GM19397 (cell line): ENCODE data around the gene CCDC192.
"Not testable (repeated sequence)": the region's sequence is repeated elsewhere in the genome, so short reads cannot be mapped to it uniquely, and the experiment has no call there.

Source experiments
- ATAC-seq: cut with Tn5 transposase; IDR thresholded peaks from one replicate; pipeline ENCODE4 v1.9.1; 2021; ENCODE audit warnings: mild to moderate bottlenecking, moderate library complexity; ENCODE audit not compliant: unreplicated experiment

CCDC192 gene

DNA sequence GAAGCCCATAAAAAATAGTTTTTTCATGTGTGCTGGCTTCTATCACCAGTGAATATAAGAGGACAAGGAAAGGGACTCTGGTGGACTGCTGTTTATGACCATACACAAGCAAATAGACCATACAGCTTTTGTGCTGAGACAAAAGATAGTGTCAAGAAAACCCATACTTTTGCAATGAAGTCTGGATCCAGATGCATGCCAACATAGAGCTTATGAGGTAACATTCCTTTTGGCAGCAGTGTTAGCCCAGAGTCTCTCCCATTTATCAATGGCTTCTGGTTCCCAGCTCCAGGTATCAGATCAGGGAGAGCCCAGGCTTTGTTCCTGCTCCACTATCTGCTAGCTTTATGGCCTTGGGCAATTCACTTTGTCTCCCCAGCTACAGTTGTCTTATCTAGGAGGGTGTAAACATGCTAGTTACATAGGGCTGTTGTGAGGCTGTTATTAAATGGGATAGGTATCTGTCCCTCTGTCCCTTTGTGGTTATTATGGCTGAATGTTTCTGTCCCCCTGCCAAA, 55.6 kb downstream of the CCDC192 start:
- no peak for ATAC-seq

DNA sequence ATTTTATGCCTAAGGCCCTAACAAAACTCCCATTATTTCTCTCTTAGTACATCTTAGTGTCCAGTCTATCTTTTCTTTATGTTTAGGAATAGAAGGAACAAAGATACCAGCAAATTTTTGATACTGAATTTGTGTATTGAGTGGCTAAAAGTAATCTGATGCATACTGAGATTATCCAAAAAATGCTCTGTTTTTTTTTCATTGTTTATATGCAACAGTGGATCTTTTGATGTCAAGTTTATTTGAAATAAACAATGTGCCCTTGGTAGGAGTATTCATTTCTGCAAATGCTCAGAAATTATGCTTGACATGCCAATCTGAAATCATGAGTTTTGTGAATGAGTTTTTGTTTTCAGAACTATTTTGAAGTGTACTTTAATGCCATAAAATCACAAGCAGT, 58.7 kb downstream of the CCDC192 start:
- ATAC-seq: no peak

GRCh38 chr5:127762412-127762811, 59.2 kb downstream of the CCDC192 start:
- no peak for ATAC-seq

GRCh38 chr5:127766676-127767335, 63.6 kb downstream of the CCDC192 start:
- no peak for ATAC-seq

DNA sequence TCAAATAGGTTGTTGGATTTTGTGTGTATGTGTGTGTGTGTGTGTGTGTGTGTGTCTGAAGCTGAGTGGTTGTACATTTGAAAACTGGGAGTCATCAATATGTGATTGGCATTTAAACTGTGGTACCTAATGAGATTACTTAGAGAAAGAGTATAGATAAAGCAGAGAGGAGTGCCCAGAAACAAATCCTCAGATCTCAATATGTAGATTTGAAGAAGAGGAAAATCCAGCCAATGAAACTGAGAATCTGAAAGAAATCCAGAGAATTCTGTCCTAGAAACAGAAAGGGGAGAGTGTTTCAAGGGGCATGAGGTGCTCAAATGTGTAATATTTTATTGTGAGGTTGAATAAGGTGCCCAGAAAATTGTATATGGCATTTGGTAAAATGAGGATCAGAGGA, 66.2 kb downstream of the CCDC192 start:
- no peak for ATAC-seq

GRCh38 chr5:127770272-127770671, 67.1 kb downstream of the CCDC192 start:
- no peak for ATAC-seq

GRCh38 chr5:127772531-127772930, 69.3 kb downstream of the CCDC192 start:
- ATAC-seq: no peak

GRCh38 chr5:127774221-127774620, 71.0 kb downstream of the CCDC192 start:
- no peak for ATAC-seq

GRCh38 chr5:127776477-127776876, 73.3 kb downstream of the CCDC192 start:
- no peak for ATAC-seq

- ATAC-seq: no peak
These were observed 74.8 kb downstream of the CCDC192 start for GRCh38 chr5:127777957-127778356.

DNA sequence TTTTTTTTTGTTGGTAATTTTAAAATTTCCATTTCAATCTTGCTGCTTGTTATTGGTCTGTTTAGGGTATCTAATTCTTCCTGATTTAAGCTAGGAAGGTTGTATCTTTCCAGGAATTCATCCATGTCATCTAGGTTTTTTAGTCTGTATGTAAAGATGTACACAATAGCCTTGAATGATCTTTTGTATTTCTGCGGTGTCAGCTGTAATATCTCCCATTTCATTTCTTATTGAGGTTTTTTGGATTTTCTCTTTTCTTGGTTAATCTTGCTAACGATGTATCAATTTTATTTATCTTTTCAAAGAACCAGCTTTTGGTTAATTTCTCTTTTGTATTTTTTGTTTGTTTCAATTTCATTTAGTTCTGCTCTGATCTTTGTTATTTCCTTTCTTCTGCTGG, 79.3 kb downstream of the CCDC192 start:
- ATAC-seq: not testable (repeated sequence)

DNA sequence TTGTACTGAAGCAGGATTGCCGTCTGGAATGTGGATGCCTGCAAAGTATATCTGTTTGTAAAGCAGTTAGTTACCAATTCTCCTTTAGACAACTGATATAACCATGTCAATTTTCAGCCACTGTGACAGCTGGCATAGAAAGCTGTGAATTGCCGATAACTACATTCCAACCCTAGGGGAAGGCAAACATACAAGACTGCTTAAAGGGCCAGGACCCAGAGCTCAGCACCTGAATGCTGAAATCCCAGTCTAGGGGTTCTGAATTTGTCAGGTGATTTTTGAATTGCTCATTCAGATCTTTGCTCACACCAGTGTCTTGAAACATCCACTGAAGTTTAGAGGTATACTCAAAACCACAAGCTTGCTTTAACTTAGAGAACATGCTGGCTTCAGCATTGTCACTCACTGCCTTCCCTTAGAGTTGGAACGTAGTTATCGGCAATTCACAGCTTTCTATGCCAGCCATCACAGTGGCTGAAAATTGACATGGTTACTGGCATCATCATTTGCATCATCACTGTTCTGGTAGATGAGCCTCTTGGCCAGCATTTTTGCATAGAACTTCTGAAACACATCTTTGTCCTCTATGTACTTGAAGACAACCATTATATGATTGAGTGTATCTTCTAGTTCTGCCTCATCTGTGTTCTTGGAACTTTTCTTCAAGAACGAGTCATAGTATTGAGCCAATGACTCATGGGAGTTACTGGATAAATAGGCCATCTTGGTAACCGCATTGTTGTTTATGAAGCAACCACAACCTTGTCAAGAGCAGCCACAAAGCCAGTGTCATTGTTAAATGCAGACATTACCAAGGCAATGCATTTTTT, 82.1 kb downstream of the CCDC192 start:
- ATAC-seq: peak; percentile 92

- ATAC-seq: no peak
These were observed 88.2 kb downstream of the CCDC192 start for GRCh38 chr5:127791439-127791838.

DNA sequence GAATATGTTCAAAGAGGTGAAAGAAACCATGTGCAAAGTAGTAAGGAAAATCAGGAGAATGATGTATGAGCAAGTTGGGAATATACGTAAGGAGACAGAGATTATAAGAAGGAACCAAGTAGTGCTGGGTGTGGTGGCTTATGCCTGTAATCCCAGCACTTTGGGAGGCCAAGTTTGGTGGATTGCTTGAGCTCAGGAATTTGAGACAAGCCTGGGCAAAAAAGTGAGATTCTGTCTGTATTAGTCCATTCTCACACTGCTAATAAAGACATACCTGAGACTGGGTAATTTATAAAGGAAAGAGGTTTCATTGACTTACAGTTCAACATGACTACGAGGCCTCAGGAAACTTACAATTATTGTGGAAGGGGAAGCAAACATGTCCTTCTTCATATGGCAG, 88.7 kb downstream of the CCDC192 start:
- not testable (repeated sequence) for ATAC-seq

GRCh38 chr5:127793052-127793451, 89.9 kb downstream of the CCDC192 start:
- ATAC-seq: no peak

DNA sequence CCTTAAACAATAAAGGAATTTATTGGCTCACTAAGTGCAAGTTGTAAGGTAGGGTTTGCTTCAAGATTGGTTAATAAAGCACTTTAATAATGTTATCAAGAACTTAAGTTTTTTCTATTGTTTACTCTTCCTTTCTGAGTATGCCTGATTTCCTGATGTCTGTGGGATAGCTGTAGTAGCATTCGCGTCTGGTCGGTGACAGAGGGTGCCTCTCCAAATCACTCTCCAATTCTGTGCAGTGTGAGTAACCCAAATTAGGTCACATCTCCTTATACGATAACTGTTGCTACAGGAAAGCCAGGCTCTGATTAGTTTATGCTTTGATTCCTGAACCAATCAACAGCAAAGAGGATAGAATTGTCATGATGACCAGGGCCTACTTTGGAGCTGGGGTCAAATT, 90.7 kb downstream of the CCDC192 start:
- ATAC-seq: no peak

- ATAC-seq: no peak
These were observed 93.0 kb downstream of the CCDC192 start for GRCh38 chr5:127796211-127796610.

DNA sequence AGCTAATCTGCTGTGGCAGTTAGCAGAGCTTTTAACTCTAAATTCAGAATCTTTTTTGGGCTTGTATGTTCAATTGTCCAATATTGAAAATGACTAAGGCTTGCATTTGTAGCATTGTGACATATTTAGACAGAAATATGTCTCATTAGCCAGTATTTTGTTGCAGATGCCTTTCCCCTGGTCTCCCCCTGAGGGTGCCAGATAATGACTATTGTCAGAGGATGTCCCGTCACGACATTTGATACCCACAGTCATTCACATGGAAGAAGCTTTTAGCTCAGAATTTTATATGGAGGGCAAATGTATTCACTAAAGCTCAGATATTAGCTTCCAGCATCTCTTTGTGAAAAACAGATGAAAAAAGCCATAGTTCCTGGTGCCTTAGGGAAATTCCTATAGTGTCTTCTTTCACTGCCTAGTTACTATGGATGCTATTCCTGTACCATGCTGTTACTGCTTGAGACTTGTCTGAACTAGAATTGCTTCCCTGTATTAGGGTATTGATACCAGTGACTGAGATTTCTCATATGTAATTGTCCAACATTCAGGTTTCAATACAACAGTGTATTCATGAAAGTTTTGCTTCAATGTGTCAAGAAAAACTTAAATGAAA, 96.2 kb downstream of the CCDC192 start:
- no peak for ATAC-seq

GRCh38 chr5:127801751-127802476, 98.7 kb downstream of the CCDC192 start:
- ATAC-seq: no peak

DNA sequence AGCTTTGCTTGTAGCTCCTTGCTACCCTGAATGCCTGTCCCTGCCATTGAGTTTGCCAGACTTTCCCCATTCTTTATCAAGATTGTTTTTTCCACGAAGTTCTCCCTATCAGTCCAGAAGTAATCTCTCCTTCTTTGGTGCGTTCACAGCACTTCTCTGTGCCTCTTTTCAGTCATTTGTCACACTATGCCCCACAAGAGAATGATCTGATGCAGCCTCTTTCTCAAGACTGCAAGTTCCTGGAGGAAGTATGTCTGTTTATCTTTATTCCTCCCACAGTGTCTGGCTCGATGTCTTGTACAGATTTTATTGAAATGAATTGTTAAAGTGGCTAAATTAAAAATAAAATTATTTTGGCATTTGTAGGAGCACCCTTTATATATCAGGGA, 99.3 kb downstream of the CCDC192 start:
- ATAC-seq: no peak

DNA sequence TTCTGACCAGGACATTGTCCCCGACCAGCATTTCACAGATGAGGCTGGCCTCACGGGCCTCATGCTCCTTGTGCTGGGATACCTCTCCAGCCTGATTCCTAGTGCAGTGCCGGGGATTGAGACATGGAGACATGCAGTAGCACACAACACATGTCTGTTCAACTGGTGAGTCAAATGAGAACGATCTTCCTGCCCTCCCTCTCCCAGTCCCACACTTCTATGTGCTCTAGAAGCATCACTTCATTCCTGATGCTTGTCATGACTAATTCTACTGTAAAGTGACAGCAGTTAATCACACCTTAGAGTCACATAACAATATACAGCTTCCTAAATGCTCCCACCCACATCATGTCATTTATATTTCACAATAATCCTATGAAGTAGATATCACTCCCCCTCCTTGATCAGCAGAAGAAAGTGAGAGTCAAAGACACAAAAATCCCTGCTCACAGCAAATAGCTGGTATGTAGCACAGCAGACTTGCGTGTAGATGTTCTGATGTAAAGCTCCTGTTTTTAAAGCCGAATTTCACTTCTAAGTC, 101.8 kb downstream of the CCDC192 start:
- ATAC-seq: no peak
